GM19455 (cell line): ENCODE measurements around the gene SKIC3.
A peak's percentile ranks its signal among the peaks of the same experiment; 100 is the strongest.

Source experiments
- ATAC-seq: cut with Tn5 transposase; IDR thresholded peaks from one replicate; pipeline ENCODE4 v1.9.1; 2021; ENCODE audit not compliant: unreplicated experiment

The SKIC3 gene

DNA sequence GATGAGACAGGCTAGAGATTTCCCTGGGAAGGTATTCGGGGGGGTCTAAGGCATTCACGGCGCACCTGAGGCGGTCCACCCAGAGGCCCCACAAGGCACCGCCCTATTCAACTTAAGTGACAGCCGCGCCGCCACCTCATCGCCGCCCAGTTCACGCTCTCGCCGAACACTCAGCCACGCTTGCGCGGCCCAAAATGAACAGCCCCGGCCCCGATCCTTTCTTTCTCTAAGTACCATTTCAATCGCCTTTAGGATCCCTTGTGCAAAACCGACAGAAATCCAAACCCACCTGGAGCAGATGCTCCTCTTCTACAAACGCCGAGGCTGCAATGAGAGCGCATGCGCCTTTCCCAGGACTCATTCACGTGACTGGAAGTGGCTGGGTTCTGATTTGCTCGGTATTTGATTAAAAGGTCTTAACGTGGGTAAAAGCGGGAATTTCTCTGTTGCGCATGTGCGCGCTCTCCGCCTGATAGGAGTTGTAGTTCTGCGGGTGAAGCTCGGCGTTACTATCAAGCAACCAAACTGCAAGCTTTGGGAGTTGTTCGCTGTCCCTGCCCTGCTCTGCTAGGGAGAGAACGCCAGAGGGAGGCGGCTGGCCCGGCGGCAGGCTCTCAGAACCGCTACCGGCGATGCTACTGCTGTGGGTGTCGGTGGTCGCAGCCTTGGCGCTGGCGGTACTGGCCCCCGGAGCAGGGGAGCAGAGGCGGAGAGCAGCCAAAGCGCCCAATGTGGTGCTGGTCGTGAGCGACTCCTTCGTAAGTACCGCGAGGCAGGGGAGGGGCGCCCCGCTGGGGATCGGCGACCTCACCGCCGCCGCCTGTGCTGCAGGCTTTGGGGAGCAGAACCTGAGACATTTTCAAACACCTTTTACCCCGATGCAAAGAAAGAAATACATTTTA lies at the start of gene SKIC3, which contains the start of gene ARSK:
TSS of gene SKIC3 (minus strand) at position 331 of the 902 bp plus-strand sequence. CDS start 7,827 bp downstream, outside the sequence.
TSS of gene ARSK (plus strand) at position 455 of the 902 bp plus-strand sequence. CDS start at position 633, 178 bp downstream.
- ATAC-seq = peak; percentile 95

DNA sequence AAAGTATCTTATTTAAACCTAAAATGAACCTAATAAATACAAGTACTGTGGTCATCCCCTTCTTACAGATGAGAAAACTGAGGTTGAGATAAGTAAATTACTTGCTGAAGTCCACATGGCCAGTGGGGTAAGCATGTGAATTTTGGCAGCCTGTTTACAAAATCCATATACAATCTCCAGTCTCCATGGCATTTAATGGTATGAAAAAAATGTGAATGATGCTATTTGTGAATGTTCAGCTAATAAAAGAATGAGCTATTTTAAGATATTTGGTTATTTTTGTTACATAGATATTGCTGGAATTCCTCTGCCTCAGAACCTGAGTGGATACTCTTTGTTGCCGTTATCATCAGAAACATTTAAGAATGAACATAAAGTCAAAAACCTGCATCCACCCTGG lies 45.8 kb upstream of the SKIC3 start:
- no peak for ATAC-seq

DNA sequence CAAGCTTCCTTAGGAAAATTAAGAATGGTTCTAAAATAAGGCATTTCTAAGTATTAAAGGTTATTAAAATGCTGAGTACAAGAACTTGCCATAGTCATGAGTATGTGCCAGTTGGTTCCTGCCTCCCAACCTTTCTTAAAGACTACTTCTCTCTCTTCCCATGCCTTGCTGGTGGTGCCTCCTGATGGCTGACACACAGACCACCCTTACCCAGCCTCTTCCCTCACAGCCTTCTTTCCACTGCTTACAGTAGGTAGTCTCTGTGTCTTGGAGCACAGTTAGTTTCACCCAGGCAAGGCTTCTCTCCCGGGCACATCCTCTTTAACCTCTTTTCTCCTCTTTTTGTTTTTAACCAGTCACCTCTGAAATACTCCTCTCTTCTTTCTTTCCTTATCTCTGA lies 44.5 kb upstream of the SKIC3 start:
- no peak for ATAC-seq

DNA sequence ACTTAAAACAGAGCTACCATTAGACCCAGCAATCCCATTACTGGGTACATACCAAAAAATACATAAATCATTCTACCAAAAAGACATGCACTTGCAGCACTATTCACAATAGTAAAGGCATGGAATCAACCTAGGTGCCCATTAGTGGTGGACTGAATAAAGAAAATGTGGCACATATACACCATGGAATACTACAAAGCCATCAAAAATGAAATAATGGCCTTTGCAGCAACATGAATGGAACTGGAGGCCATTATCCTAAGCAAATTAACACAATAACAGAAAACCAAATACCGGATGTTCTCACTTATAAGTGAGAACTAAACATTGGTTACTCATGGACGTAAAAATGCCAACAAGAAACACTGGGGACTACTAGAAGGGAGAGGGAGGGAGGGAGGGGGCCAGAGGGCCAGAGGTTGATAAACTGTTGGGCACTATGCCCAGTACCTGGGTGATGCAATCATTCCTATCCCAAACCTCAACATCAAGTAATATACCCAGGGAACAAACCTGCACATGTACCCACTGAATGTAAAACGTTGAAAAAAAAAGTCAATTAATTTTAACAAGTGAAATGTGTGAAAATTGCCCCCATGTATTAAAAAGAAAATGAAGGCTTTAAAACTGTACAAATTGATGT lies 40.6 kb upstream of the SKIC3 start:
- no peak for ATAC-seq

DNA sequence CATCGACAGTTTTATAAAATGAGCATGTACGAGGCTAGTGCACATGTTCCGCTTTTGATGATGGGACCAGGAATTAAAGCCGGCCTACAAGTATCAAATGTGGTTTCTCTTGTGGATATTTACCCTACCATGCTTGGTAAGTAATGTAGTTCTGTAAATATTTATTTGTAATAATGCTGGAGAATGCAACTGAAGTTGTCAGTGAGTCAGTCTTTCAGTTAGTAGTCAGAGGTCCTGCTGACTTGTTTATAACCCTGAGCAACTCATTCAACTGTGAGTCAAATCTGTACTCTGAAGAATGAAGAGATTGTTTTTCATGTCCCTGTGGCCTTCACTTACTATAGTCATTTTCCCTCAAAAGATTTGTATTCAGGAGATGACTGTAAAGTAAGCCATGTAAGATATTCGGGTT lies 36.7 kb upstream of the SKIC3 start:
- peak; percentile 80 for ATAC-seq

DNA sequence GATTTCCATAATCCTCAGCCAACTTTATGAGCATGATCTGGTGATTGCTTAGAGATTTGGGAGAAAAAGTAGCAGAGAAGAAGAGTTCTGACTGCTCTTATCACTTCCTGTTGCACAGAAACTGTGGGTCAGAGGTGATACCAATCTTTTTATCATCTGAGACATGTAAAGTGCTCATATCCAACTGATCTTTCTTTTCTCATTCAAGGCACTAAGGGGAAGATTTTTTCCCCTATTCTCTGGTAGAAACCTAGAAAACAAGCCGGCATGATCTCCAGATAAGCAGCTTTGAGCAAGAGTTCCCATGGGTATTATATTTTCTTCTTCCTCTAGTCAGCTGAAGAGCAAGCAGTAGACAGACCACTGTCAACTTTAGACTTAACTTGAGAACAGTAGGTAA lies 36.1 kb upstream of the SKIC3 start:
- no peak for ATAC-seq

DNA sequence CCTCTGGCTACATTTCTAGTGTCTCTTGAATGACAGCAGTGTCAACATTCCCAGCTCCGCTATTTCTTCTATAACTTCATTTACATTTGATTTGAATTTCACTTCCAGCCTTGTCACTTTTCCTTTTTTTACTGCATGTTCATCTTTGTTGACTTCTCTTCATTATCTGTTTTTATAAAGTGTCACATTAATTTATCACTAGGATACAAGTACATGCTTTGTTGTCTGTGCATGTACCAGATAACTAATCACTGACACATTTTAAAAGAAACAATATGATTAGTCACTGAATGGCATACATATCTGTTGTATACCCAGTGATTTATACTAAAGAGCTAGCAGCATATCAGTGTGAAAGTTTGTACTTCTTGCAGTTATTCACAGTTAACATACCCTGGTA lies 29.2 kb upstream of the SKIC3 start:
- no peak for ATAC-seq

DNA sequence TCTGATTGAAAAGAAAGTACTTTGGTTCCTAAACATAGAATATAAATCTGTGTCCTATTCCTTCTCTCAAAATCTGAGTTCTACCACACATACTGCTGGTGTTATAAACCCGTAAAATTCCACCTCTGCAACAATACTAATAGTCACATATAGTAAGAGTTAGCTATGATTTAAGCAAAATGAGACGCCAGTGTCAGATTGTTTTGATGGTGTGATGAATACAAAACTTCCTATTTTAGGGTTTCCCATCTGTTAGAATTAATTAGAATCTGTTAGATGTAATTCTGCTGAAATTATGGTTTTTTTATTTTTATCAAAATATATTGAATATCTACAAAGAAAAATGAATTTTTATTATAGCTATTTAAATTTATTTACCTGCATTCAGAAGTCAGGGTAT lies 26.8 kb upstream of the SKIC3 start:
- no peak for ATAC-seq

DNA sequence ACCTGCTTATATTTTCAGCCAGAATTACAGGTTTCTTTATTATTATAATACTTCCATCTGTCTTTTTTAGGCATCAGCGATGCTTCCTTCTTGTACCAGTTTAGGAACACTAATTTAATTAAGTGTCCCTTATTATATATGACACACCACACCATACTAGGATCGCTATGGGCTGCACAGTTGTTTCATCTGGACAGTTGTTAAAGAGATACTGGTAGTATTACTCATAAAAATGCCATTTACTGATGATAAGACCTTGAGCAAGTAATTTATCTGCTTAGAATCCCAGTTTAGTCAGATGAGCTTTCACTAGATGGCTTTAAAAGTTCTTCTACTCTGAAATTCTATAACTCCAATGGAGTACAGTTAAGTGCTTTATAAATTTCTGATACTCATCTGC lies 17.2 kb upstream of the SKIC3 start:
- ATAC-seq = no peak

DNA sequence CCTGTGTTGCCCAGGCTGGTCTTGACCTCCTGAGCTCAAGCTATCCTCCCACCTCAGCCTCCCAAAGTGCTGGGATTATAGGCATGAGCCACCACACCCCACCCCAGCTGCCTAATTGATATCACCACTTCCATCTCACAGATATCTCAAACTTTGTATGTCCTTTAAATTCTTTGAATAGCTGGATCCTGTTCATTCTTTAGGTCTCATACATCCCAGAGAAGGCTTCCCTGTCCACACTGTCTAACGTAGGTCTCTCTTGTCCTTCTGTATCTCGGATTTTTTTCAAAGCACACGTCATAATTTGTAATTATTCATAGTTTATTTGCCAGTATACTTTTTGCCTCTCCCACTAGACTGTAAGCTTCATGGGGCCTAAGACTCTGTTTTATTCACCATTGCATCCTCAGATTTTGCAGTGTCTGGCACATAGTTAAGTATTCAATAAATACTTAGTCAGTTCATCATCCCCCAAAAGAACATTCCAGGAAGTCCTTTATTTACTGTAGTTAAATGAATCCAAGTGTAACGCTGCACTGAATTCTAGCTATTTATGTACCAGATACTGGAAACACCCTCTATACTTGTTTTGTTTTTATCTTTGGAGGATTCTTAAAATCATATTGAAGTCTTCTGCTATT lies 10.6 kb upstream of the SKIC3 start:
- ATAC-seq = no peak

DNA sequence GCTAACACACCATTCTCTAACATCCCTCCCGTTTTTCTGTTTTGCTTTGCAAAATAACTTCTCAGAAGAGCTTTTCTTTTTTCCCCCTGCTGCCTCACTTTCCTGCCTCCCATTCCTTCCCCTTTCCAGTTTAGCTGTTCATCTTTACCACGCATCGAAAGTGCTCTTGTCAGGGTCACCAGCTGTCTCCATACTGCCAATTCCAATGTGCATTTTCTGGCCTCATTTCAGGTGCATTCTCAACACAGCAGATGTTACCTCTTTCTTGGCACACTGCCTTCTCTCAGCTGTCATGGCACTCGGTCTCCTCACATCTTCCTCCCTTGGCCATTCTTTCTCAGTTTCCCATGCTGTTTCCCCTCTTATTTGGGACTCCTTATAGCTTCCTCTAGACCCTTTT lies 9.7 kb upstream of the SKIC3 start:
- ATAC-seq = no peak

DNA sequence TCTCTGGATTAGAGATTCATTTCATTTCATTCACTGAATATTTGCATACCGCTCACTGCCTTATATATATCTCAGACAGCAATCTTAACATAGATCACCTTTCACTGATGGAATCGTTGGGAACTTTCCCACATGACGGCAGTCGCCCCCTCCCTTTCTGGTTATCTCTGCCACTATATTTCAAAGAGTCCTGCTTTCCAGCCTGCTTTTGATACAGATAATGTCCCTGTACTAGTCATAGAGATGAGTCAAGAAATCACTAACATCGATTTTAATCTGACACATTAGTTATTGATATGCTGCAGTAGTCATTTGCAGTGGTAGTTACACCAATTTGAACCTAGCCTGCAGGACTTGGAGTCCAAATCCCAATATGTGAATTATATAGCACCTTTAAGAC lies 8.6 kb upstream of the SKIC3 start:
- no peak for ATAC-seq

DNA sequence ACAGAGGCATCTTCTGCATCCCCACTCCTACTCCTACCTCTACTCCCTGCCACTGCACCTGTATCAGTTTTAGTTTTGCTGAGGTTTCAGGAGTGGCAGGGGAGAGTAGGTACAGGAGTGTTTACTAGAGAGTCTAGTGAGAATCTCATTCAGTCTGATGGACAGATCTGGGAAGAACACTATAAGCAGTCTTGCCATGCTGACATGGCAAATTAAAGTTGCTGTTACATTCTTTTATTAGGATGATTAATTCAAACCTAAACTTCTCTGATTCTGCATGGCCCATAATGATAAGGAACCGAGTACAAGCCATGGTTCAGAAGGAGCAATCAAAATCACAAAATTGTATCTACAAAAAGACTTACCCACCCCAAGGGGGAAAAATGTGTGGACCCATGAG lies 7.5 kb upstream of the SKIC3 start:
- ATAC-seq = no peak

DNA sequence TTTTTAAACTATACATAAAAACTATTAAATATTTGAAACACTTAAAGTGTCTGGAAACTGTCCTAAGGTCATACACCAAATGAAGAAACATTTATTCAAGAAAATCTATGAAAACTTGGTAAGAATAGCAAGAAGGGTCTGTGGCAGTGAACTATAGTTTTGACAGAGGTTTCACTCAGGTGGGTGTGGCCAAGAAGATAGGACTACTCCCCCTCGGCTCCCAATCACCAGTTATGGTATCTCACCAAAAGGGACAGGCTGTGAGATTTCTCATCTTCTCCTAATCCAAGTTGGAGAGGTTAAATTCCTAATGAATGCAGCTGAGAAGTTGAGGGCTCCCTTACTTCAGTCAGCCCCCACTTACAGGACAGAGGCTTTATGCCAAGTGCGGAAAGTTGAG lies 3.1 kb upstream of the SKIC3 start:
- ATAC-seq = no peak

DNA sequence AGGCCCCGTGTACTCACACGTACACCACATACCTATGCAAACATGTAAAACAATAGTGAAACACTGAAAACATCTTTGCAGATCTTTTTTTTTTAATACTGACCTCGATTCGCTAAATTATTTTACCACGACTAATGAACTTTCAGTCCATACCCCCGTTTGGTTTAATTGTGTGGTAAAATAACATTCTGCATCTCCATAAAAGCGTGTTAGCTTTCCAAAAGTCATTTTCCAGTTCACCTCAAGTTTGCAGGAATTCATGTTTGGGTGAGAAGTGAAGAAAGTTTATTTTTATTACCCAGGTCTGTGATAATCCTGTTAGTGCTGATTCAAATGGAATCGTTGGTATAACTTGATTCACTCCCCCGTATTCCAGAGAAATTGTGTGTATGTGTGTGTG lies 776 bp upstream of the SKIC3 start:
- no peak for ATAC-seq

DNA sequence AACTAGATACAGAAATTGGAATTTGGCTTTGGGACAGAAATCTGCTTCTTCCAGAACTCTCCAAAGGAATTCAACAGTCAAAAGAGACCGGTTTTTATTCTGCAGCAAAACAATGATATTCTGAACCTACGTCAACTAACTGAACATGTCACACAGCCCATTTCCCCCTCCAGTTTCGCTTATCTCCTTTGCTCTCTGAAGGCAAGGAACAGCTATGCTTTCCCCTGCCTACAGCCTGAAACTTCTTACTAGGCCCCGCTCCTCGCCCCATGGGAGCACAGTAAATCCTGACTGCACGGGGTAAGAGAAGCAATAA lies 488 bp downstream of the SKIC3 start:
- peak; percentile 38 for ATAC-seq

DNA sequence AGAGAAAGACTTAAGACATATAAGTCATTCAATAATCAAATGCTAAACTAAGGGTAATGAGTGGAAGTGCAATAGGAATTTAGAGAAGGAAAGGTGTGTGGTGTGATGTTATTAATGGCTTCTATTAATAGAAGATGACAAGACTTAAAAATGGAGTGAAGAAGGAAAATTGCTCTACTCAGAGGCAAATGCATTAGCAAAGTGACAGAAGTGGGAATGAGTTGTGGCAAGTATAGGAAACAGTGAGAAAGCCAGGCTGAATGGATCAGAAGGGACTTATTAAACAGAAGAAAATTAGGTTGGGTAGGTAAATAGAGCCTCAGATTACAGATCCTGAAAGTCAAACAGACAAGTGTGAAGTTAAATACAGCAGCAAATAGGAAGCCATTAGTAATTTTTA lies 5.7 kb downstream of the SKIC3 start:
- no peak for ATAC-seq

DNA sequence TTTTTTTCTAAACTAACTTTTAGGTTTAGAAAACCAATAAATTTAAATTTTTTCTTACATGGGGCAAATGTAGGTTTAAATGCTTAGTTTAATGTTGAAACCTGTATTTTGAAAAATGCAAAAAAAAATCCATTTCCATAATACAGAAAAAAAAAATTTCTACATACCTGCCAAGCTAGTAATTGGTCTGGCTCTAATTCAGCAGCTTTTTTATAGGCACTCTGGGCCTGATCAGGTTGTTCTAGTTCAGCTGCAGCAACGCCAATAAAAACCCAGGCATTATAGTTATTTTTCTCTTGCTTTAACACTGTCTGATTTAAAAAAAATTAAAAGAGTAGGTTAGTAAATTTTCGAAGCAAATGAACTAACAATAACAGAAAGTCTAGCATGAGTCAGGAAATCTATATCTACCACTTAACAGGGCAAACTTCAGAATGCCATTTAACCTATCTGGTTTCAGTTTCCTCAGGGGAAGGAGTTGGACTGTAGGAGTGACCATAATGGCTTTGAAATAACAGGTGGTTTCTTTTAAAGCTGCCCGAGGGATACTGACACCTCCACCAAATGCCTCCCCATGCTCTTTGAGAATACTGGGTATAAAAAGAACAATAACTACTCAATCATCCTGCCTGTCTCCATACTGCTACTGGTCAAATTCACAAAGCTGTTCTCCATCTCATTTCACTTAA lies 11.6 kb downstream of the SKIC3 start:
- ATAC-seq = no peak

DNA sequence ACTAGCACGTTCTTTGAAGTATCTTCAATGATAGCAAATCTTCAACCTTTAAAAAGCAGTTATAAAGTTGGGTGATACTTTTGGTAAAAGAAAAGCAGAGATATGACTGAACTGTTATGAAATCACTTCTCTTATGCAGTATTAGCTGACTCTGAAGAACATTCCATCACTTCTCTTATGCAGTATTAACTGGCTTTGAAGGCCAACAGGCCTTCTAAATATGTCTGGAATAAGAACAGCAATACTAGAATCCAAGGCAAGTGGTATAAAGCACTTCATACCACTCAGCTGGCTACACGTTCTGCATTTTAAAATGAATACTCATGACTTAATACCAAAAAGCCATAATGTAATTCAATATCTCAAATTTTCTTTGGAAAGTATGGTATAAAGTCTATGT lies 17.3 kb downstream of the SKIC3 start:
- ATAC-seq = no peak

DNA sequence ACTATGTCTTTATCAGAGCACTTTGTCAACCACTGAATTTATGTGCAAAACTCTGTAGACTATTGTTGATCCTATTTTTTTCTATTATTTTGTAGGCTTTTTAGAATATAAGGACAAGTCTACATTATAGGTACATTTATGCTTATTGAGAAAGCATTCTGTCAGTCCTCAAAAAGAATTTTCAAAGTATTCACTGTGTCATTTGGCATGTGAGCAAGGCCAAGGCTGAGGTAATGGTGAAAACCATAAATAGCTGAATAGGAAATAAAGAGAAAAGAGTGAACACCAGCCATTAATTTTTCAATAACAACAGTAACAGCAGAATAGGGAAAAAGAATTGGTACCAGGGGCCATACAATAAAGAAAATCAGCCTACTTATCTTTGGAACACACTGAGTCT lies 21.0 kb downstream of the SKIC3 start:
- no peak for ATAC-seq

DNA sequence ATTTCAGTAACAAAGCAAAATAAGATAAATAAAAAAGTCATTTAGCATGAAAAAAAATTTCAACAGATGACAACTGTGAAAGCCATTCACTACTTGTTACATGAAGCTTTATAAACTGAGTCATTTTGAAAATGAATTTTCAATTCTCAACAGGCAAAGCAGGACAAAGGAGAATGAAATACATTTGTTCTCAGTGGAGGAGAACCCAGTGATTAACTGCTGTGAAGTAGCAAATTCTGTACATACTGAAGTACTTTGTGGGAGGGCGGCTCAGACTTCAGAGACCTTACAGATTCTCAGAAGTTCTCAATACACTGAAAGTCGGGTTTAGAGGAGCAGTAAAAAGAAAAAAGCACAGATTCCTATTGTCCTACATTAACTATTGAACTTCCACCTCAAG lies 21.7 kb downstream of the SKIC3 start:
- ATAC-seq = no peak
